OCI-LY7 (cell line): ENCODE results near the gene POLR2L.

ENCODE experiments used
- CTCF ChIP-seq: fragments of 200-600 bp; sonication (generic); conservative IDR thresholded peaks from 2 replicates; pipeline ENCODE4 v1.5.1; 2014; ENCODE audit warnings: mild to moderate bottlenecking, antibody characterized with exemption, low read length, moderate library complexity, mixed read lengths
- EZH2phosphoT487 ChIP-seq: fragments of 200-600 bp; sonication (generic); IDR thresholded peaks from 2 replicates; pipeline ENCODE4 v1.6.1; 2018; ENCODE audit warnings: low read depth, borderline replicate concordance, mild to moderate bottlenecking, mixed run types, antibody characterized with exemption, low read length, moderate library complexity, mixed read lengths

GRCh38 chr11:852762-853161, 10.4 kb upstream of the POLR2L start:
- TF ChIP-seq CTCF (no peak), EZH2phosphoT487 (no peak)
